Large intestine (tissue), 3 donors: Measurements from ENCODE around the gene PTPN9. TPM values are rescaled to one million over a fixed set of nuclear protein-coding genes. Genes with fewer than 3 reads are reported as not detected.
"Not testable (repeated sequence)": the region's sequence is repeated elsewhere in the genome, so short reads cannot be mapped to it uniquely, and the experiment has no call there.

Experiments used
- DNase-seq, 2 donors: peaks; one replicate each; pipeline versions ENCODE4 v3.0.0 to v3.0.0-alpha.2; 2013
- H3K27ac ChIP-seq: one replicate; pipeline ENCODE4 v1.5.1; 2013; ENCODE audit warnings: low read length
- H3K27me3 ChIP-seq: 2 replicates; pipeline ENCODE4 v1.6.1; 2013; ENCODE audit warnings: low read length; ENCODE audit not compliant: control insufficient read depth, insufficient read depth
- H3K36me3 ChIP-seq: 2 replicates; pipeline ENCODE4 v1.6.1; 2013; ENCODE audit warnings: low read length; ENCODE audit not compliant: control insufficient read depth, insufficient read depth
- H3K4me1 ChIP-seq: one replicate; pipeline ENCODE4 v1.6.1; 2013; ENCODE audit warnings: low read length; ENCODE audit not compliant: control insufficient read depth, insufficient read depth
- H3K4me3 ChIP-seq: one replicate; pipeline ENCODE4 v1.5.1; 2013; ENCODE audit warnings: low read length
- H3K9me3 ChIP-seq: one replicate; pipeline ENCODE4 v1.6.1; 2013; ENCODE audit warnings: mild to moderate bottlenecking, low read depth, low read length, moderate library complexity; ENCODE audit not compliant: control insufficient read depth
- WGBS: methylation state at CpG from one replicate; pipeline ENCODE4 v1.1.5; 2013; ENCODE audit warnings: low lambda C conversion rate; ENCODE audit not compliant: insufficient coverage; 5-methylcytosine and 5-hydroxymethylcytosine counted together
- polyA plus RNA-seq: library from polyadenylated mRNA; unstranded; fragments of 120-200 nt; gene quantifications from one replicate; pipeline ENCODE4 v1.2.1, GENCODE V29; 2013

PTPN9 gene
- polyA plus RNA-seq, 1 donor, result 42.3 TPM

GRCh38 chr15:75532413-75533250 lies 46.5 kb downstream of the PTPN9 start:
- WGBS, result no CpG with 5 or more reads among the region's 1 CpG
- Histone ChIP-seq H3K36me3 (peaks cover 4% of the 10 kb centered on the region), H3K4me1 (no peaks in the 10 kb centered on the region), H3K27me3 (no peaks in the 10 kb centered on the region), H3K4me3 (no peak overlapping the region), H3K9me3 (no peaks in the 10 kb centered on the region), H3K27ac (no peak overlapping the region)
- DNase-seq, result peak; percentile 24 to 50

- no peaks in the 10 kb centered on the region for H3K27me3 ChIP-seq
- no peaks in the 10 kb centered on the region for H3K4me1 ChIP-seq
- H3K36me3 ChIP-seq, result peaks cover 18% of the 10 kb centered on the region
- no peak overlapping the region for H3K27ac ChIP-seq
- no peaks in the 10 kb centered on the region for H3K9me3 ChIP-seq
- DNase-seq, result no peak
- WGBS, result no CpG with 5 or more reads among the region's 3 CpGs
- H3K4me3 ChIP-seq, result no peak overlapping the region
Measured at GRCh38 chr15:75531041-75531450, 48.1 kb downstream of the PTPN9 start.

- Histone ChIP-seq H3K27me3 (no peaks in the 10 kb centered on the region), H3K36me3 (peaks cover 22% of the 10 kb centered on the region), H3K9me3 (no peaks in the 10 kb centered on the region), H3K4me1 (no peaks in the 10 kb centered on the region), H3K27ac (no peak overlapping the region), H3K4me3 (no peak overlapping the region)
- WGBS, result 80% methylated on average over 1 of the region's 4 CpGs
- no peak for DNase-seq
Measured at GRCh38 chr15:75530169-75530568, 48.9 kb downstream of the PTPN9 start.

GRCh38 chr15:75525756-75526155 lies 53.4 kb downstream of the PTPN9 start:
- not testable (repeated sequence) for DNase-seq, H3K9me3 ChIP-seq, H3K27me3 ChIP-seq, H3K4me3 ChIP-seq, H3K4me1 ChIP-seq, H3K27ac ChIP-seq
- no CpG with 5 or more reads among the region's 3 CpGs for WGBS
- peaks cover 49% of the 10 kb centered on the region for H3K36me3 ChIP-seq

GRCh38 chr15:75523011-75523410 lies 56.1 kb downstream of the PTPN9 start:
- no peaks in the 10 kb centered on the region for H3K9me3 ChIP-seq
- H3K4me1 ChIP-seq, result no peaks in the 10 kb centered on the region
- H3K4me3 ChIP-seq, result no peak overlapping the region
- no peak for DNase-seq
- no peak overlapping the region for H3K27ac ChIP-seq
- peaks cover 63% of the 10 kb centered on the region for H3K36me3 ChIP-seq
- no CpG with 5 or more reads among the region's 2 CpGs for WGBS
- H3K27me3 ChIP-seq, result no peaks in the 10 kb centered on the region

- Histone ChIP-seq H3K27me3 (no peaks in the 10 kb centered on the region), H3K4me3 (no peak overlapping the region), H3K9me3 (no peaks in the 10 kb centered on the region), H3K27ac (no peak overlapping the region), H3K36me3 (peaks cover 56% of the 10 kb centered on the region), H3K4me1 (no peaks in the 10 kb centered on the region)
- no CpG with 5 or more reads among the region's 1 CpG for WGBS
- DNase-seq, result no peak
Measured at GRCh38 chr15:75517233-75517632, 61.9 kb downstream of the PTPN9 start.

GRCh38 chr15:75508840-75509532 lies 70.1 kb downstream of the PTPN9 start:
- Histone ChIP-seq H3K4me3 (no peak overlapping the region), H3K9me3 (no peaks in the 10 kb centered on the region), H3K4me1 (peaks cover 6% of the 10 kb centered on the region), H3K27me3 (no peaks in the 10 kb centered on the region), H3K36me3 (peaks cover 58% of the 10 kb centered on the region), H3K27ac (no peak overlapping the region)
- DNase-seq, result peak; percentile 9 to 61
- 80% methylated on average over 2 of the region's 7 CpGs for WGBS

GRCh38 chr15:75502360-75502759 lies 76.8 kb downstream of the PTPN9 start:
- H3K27ac ChIP-seq, result no peak overlapping the region
- H3K4me3 ChIP-seq, result no peak overlapping the region
- no peaks in the 10 kb centered on the region for H3K9me3 ChIP-seq
- no peaks in the 10 kb centered on the region for H3K27me3 ChIP-seq
- no peak for DNase-seq
- H3K36me3 ChIP-seq, result peaks cover 49% of the 10 kb centered on the region
- WGBS, result 53% methylated on average over 2 of the region's 8 CpGs
- no peaks in the 10 kb centered on the region for H3K4me1 ChIP-seq

GRCh38 chr15:75493732-75494131 lies 85.4 kb downstream of the PTPN9 start:
- DNase-seq, result no peak
- 100% methylated on average over 1 of the region's 4 CpGs for WGBS
- H3K9me3 ChIP-seq, result no peaks in the 10 kb centered on the region
- H3K36me3 ChIP-seq, result peaks cover 29% of the 10 kb centered on the region
- no peaks in the 10 kb centered on the region for H3K27me3 ChIP-seq
- no peaks in the 10 kb centered on the region for H3K4me1 ChIP-seq
- no peak overlapping the region for H3K27ac ChIP-seq
- H3K4me3 ChIP-seq, result no peak overlapping the region

GRCh38 chr15:75483961-75484360 lies 95.2 kb downstream of the PTPN9 start:
- H3K9me3 ChIP-seq, result no peaks in the 10 kb centered on the region
- no peak overlapping the region for H3K27ac ChIP-seq
- WGBS, result 80% methylated on average over 1 of the region's 1 CpG
- no peak overlapping the region for H3K4me3 ChIP-seq
- no peaks in the 10 kb centered on the region for H3K4me1 ChIP-seq
- no peaks in the 10 kb centered on the region for H3K27me3 ChIP-seq
- no peak for DNase-seq
- H3K36me3 ChIP-seq, result peaks cover 33% of the 10 kb centered on the region
